GM19328 (cell line): ENCODE data around the gene E2F3.
"Not testable (repeated sequence)": the region's sequence is repeated elsewhere in the genome, so short reads cannot be mapped to it uniquely, and the experiment has no call there.

ENCODE experiments used
- ATAC-seq: cut with Tn5 transposase; IDR thresholded peaks from one replicate; pipeline ENCODE4 v1.9.1; 2021; ENCODE audit warnings: mild to moderate bottlenecking, moderate library complexity; ENCODE audit not compliant: unreplicated experiment

E2F3 gene

DNA sequence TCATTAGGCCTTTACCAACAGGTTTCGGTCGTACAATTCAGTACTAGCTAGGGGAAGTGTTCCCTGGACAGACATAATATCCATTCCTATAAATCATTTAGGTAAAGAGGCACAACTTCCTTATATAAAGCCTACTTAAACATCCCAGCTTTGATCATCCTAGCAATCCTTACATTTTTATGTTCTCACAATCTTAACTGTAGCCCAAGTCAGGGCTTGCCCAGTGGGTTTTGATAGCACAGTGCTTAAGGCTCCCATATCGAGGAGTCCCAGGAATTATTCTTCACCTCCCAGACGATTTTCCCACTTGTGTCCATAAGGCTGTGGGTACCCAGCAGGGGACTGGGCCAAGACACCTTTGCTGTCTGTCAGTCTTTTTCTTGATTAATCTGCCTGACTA, 63.2 kb downstream of the E2F3 start:
- ATAC-seq = no peak

DNA sequence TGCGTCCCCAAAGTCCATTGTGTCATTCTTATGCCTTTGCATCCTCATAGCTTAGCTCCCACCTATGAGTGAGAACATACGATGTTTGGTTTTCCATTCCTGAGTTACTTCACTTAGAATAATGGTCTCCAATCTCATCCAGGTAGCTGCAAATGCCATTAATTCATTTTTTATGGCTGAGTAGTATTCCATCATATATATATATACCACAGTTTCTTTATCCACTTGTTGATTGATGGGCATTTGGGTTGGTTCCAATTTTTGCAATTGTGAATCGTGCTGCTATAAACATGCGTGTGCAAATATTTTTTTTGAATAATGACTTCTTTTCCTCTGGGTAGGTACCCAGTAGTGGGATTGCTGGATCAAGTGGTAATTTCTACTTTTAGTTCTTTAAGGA, 63.9 kb downstream of the E2F3 start:
- ATAC-seq = not testable (repeated sequence)

DNA sequence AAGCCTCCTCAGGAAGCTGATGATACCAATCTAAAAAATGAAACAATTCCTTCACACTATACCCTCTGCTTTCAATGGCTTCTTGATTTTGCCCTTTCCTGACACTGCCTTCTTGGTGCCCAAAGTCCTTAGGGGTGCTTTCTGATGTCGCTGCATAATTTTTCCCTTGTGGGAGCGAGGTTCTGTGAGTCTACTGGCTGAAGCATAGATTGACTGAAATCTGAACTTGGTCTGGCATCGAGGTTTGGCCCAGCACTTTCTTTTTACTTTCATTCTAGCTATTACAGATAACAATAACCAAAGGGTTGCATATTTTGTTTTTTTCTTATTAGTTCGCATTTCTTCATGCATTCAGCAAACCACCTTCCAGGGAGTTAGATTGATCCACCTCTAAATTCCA, 65.8 kb downstream of the E2F3 start:
- ATAC-seq = no peak

DNA sequence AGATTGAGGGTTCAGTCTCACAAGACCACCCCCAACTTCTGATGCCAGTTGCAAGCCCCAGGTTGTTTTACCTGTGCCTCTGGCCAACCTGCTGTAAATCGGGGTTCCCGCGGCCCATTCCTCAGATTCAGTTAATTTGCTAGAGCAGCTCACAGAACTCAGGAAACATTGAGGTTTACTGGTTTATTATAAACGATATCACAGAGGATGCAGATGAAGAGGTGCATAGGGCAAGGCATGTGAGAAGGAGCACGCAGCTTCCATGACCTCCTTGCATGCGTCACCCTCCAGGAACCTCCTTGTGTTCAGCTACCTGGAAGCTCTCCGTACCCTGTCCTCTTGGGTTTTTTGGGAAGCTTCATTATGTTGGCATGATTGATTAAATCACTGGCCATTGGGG, 66.5 kb downstream of the E2F3 start:
- no peak for ATAC-seq

DNA sequence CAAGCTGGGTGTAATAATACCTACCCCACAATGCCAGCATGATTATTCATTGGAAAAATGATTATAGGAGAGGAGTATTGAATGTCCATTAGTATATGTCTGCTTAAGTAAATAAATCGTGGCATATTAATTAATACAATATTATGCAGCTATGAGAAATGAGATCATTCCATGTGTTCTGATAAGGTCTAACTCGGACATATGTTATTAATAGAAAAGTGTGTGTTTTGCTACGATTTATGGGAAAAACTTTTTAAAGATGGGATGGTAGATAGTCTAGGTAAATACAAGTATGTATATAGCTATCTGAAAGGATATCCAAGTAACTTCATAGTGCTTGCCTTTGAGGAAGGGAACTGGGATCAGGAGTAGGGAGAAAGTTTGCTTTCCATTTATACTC, 71.1 kb downstream of the E2F3 start:
- no peak for ATAC-seq

DNA sequence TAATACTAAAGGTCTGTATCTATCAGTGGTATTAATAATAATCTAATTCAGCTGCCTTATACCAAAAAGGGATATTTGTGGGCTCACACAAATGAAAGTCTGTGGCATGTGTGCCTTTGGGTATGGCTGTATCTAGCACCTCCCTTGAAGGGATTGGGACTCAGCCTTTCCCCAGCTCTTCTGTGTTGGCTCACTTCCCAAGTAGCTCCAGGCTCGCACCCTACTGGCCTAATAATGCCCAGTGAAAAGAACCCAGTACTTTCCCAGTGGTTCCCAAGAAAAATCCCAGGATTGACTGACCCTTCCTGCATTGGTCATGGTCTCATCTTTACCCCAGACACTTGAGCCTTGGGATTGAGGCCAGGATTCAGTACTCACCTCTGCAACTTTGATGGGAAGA, 71.8 kb downstream of the E2F3 start:
- no peak for ATAC-seq

DNA sequence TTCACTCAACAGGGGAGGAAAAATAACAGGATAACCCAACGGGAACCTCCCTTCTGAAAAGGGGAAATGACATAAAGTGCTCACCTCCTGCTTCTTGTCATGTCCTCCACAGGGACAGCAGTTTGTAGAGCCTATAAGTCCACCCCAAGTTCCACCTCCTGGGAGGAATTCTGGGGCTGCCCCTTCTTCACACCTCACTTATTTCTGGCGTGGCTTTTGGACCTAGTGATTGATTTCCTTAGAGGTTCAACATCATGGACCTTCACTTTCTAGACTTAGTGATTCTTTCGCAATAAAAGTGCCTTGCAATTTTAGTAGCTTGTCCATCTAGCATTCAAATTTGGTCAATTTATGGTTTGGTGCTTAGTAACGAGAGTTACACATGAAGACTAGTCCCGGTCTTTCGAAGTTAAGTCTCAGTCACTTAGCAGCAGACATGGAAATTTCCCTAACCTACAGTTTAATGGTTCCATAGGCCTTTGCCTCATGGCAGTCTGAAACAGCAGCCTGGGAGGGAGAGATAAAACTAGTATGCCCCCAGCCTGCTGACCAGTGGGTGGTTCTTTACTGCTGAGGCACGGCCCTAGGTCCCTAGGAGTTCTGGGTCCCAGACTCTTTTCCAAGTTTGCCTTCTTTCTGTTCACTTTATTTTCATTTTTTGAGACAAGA, 73.3 kb downstream of the E2F3 start:
- no peak for ATAC-seq

DNA sequence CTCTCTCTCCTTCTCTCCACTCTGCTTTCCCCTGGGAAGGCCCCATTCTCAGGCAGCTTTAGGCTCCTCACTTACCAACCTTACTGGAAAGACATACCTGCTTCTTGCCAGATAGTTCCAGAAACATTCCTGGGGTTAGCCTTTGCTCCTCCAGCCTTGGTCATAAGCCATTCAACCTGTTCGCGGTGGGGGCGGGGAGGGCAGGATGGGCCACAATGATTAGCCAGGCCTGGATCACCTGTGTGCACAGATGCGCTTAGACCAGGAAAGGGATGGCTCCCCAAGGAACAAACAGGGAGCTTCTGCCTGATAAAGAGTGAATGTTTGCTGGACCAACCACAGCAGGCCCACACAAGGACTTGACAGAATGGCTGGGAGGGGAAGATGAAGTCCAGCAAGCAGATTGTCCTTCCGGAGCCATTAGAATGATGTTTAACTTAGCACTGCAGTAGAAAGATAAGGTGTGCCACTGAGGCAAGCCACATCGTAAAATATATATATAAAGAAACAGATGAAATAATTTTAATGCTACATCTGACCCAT, 74.9 kb downstream of the E2F3 start:
- no peak for ATAC-seq

DNA sequence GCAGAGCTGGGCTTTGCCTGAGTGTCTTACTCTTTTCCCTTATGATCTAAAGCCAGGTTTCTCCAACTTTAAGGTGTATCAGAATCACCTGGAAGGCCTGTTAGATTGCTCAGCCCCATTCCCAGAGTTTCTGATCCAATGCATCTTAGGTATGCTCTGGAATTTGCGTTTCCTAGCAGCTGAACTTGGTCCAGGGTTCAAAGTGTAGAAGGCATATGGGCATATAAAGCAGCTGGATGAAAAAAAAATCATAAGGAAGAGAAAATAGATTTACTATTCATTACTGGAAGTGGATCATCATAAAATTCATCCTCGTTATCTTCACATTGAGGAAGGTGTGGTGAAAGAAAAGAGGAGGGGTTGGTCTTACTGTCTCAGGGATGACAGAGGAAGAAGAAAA, 75.8 kb downstream of the E2F3 start:
- no peak for ATAC-seq

DNA sequence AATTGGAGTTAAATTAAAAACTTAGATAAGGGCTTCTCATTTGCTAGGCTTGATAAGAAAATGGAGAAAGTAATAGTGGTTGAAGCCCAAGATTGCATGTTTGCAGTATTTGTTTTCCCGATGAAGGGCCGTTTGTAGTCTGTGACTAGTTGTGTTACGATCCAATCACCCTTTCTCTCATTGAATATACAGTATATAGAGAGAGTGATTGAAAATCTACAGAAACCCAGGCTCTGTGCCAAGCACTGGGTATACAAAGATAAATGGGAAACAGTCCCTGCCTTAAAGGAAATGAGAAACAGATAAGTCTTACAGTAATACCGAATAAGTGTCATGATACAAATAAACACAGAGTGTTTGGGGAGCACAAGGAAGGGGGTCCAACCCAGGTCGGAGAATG, 77.4 kb downstream of the E2F3 start:
- ATAC-seq = no peak

DNA sequence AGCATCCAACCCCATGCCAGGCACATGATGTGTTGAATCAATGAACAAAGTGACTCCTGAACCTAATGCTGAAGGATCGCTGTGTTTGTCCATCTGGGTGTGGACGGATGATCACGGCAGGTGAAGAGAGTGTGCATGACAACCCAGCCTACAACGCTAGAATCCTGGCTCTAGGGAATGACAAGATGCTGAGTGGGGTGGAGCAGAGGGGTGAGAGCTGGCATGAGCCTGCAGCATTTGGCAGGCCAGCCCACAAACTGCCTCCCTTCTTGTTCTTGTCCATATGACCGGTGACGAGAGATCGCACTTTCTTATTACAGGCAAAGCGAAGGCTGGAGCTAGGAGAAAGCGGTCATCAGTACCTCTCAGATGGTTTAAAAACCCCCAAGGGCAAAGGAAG, 77.8 kb downstream of the E2F3 start:
- ATAC-seq = no peak

DNA sequence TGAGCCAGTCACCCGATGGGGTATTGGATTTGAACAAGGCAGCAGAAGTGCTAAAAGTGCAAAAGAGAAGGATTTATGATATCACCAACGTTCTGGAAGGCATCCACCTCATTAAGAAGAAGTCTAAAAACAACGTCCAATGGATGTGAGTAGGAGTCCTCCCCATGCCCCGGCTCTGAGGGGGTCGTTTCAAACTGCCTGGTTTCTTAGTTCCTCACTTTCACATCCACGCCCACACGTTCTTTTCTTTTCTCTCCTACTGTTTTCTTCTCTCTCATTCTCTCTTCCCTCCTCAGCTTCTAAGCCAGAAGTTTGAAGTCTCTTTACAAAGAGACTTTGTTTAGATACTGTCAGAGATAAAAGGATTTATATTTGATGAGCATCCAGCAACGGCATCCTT, 79.6 kb downstream of the E2F3 start:
- ATAC-seq = no peak

DNA sequence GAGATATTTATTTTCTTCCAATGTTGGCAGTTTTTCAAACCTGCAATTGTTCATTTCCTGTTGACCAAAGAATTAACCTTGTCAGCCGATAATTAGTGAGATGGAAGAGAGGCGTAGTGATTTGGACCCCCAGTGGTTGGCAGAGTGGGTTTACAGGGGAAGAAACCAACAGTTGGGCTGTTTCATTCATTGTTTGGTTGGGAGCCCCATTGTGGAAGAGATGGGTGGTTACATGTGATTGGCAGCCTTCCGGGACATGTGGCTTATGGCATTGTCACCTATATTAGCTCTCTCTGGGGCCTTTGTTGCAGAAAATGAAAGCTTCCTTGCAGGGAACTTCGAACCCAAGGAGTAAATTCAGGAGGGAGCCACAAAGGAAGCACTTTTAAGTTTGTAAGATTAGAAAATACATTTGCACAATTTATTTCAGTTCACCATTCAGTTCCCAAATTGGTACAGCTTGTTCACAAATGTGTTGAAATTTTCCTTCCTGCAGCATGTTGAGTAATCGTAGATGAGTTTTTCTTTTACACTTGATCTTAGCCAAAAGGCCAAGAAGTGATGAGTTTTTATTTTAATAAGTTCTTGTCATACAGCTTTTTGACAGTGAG, 82.3 kb downstream of the E2F3 start:
- no peak for ATAC-seq

DNA sequence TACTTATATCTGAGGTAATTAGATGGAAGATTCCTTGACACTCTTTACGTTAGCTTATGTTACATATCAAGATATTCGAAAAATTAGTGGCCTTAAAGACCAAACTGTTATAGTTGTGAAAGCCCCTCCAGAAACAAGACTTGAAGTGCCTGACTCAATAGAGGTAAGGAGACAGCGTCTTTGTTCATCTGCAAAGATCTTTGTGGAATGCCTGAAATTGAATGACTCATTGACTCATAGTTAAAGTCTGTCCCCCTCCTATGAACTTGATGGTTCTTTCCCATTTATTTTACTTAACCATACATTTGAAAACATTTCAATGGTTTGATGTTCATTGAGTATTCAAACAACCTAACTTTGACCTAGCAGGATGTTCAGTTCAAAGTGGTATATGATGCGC, 85.0 kb downstream of the E2F3 start:
- ATAC-seq = no peak

DNA sequence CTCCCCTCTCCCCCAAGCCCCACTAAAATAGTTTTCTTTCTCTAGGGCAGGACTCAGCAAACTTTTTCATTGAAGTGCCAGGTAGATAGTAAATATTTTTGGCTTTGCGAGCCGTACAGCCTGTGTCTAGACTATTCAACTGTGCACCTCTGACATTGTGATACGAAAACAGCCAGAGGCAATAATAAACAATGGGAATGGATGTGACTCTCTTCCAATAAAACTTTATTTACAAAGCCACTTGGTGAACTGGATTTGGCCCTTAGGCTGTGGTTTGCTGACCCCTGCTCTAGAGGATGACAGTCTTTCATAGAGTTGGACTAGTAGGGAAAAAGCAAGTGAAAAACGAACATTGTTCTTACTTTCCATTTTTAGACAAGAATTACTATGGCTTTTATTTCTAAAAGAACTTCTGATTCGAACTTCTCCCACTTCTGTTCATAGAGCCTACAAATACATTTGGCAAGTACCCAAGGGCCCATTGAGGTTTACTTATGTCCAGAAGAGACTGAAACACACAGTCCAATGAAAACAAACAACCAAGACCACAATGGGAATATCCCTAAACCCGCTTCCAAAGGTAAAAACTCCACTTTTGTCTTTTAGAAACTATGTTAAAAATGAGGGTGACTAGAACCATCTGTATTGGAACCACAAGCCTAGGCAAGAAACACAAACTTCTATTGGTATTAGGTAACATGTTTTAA, 86.1 kb downstream of the E2F3 start:
- ATAC-seq = no peak

DNA sequence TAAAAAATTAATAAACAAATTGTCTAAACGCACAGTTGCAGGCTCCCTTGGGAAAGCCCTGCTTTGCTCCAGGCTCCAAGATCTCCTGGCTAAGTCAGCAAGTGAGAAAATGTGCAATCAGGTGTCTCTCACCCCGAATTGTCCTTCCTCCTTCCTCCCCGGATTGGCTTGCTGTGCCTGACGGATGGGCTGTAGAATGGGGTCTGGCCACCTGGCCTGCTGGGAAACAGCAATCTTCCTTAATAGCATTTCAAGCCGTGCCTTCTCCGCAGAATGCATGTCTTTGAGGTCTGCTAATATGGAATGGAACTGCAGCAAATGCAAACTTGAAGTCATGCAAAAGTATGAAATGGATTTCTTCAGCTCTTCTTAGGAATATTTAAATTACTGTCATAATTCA, 88.9 kb downstream of the E2F3 start:
- ATAC-seq = no peak

DNA sequence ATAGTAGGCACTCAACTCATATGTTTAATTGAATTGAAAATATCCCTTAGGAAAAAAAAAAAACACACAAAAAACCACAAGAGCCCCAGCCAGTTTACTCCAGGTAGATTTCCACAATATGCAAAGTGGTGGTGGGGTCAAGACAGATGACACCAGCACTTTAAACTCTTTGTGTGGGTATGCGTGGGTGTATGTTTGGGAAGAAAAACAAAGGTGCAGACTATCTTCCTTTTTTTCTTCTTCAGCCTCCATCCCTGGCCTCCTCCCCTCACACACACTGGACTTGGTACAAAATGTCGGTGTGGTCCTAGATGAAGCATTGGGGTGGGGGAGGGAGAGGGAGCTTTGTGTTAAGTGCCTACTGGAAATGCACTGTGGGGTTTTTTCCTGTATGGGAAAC, 90.4 kb downstream of the E2F3 start:
- ATAC-seq = no peak

DNA sequence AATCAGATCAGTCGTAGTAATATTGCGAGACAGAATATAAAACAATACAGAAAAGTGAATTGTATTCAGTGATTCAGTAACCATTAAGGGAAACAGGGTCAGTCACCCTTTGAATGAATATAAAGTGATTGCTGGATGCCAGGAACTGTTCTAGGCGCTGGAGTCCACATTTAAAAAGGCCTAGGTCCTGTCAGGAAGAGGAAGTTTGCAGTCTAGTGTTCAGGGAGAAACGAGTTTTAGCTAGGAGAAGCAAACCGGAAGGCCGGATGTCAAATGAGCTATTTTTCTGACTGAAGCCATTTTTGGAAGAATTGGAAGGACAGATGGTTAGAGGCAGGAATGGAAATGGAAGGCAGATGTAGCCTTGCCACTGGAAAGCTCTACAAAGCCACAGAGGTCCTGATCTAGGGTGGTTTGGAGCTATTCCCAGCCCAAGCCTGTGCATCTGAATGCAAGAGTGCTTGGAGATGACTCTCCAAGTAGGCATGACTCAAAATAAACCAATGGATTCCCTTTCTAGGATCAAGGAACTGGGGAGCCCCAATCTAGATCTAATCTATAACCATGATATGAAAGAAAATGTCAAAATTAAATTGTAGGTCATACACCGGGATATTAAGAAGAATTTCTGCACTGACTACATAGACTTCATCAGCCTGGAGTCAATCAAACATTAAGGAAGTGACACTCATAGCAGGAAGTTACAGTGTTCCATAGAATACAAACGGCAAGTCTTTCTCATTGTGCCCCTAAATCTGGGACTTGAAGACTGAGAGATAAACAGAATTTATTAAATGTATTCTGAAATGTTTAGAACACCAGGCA, 95.7 kb downstream of the E2F3 start:
- ATAC-seq = no peak

DNA sequence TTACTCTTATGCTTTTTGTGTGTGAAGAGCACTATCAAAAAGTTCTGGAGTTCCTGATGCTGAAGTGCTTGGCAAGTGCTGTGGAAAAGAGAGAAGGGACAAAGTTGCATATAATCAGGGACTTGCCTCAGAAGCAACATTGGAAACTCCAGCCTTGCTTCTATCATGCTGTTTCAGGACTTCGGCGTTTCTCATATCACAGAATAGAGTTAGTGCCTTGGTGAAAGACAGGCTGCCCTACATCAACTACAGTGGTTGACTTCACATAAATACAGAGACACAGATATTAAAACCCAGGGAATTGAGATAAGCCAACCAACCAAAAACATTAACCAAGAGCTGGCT, 96.3 kb downstream of the E2F3 start:
- ATAC-seq = no peak

DNA sequence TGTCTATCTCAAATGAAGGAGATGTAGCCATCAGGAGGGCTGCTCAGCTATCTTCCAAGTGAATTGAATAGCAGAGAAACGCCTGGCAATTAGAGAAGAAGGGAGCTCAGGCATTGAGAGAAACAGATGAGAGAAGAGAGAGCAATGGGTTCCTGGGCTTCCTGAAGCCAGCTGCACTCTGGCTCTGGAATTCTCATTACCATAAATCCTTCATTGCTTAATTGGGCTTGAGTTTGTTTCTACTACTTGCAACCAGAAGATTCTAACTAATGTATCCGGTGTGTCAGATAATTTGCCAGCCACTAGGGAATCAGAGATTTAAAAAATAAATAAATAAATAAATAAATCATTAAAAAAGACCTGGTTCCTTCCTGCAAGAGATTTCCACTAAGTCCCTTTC, 107.5 kb downstream of the E2F3 start:
- ATAC-seq = no peak

DNA sequence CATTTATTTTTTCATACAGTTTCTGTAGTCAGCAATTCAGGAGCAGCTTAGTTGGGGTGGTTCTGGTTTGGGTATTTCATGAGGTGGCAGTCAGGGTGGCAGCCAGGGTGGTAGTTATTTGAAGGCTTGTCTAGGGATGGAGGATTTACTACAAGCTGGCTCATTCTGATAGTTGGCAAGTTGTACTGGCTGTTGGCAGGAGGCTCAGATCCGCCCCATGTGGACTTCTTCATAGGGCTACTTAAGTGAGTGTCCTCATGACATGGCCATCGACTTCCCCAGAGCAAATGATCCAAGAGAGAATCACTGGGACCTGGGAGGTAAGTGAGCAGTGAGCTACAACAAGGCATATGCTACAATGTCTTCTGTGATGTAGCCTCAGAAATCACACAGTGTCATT, 110.2 kb downstream of the E2F3 start:
- no peak for ATAC-seq
